Peyer's patch (tissue), 4 donors: ENCODE results near the gene RASSF6.

ENCODE experiments used
- POLR2A ChIP-seq, 2 donors: fragments of 450-650 bp; IDR thresholded peaks; one replicate each; pipeline ENCODE4 v1.5.1; 2017; ENCODE audit warnings: antibody characterized with exemption in 2 of 2, mild to moderate bottlenecking in 2 of 2, moderate library complexity in 2 of 2
- TF ChIP-seq, protein P1 (sequence below), 6 experiments: fragments of 450-650 bp in 4 of 6; fragments of 200-600 bp in 2 of 6; sonication (generic) in 1 of 6; IDR thresholded peaks; one replicate each; pipeline ENCODE4 v1.5.1; 2017 to 2019; ENCODE audit warnings: antibody characterized with exemption in 6 of 6, mild to moderate bottlenecking in 3 of 6, moderate library complexity in 1 of 6

DNA sequence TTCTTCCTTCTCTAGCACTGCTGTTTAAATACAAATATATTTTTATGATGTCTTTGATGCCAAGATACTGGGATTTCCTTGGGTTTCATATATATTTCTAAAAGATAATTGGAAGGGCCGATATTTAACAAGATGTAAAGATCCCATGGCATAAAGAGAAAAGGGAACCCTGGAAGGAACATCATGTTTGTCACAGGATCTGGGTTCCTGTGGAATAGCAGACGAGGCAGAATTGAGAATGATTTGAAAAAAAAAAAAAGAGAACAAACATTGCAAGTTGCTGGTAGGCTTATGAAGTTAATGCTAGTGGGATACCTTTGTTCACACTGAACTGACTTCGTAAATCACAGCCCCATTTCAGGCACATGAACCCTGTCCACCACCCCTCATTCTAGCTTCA lies 33.6 kb downstream of the RASSF6 start:
- TF ChIP-seq, protein P1, sequence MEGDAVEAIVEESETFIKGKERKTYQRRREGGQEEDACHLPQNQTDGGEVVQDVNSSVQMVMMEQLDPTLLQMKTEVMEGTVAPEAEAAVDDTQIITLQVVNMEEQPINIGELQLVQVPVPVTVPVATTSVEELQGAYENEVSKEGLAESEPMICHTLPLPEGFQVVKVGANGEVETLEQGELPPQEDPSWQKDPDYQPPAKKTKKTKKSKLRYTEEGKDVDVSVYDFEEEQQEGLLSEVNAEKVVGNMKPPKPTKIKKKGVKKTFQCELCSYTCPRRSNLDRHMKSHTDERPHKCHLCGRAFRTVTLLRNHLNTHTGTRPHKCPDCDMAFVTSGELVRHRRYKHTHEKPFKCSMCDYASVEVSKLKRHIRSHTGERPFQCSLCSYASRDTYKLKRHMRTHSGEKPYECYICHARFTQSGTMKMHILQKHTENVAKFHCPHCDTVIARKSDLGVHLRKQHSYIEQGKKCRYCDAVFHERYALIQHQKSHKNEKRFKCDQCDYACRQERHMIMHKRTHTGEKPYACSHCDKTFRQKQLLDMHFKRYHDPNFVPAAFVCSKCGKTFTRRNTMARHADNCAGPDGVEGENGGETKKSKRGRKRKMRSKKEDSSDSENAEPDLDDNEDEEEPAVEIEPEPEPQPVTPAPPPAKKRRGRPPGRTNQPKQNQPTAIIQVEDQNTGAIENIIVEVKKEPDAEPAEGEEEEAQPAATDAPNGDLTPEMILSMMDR (IDR thresholded peaks at IDR 0.05) = no peak
- TF ChIP-seq POLR2A (IDR thresholded peaks at IDR 0.05) = no peak
